Measurements from ENCODE around the gene QRICH2.

Gene QRICH2

GRCh38 chr17:76271669-76272540 is 36.2 kb downstream of the QRICH2 start:
- Histone ChIP-seq H3K79me2 (ENCODE audit: insufficient read depth, low read length) (no peaks in the 10 kb centered on the region), H2AFZ (ENCODE audit: low read length) (no peak overlapping the region), H3K4me2 (ENCODE audit: low read length) (peak overlapping the region; percentile 62), H4K20me1 (ENCODE audit: insufficient read depth, low read length) (no peaks in the 10 kb centered on the region), H3K27me3 (ENCODE audit: insufficient read depth, low read length) (no peaks in the 10 kb centered on the region; the same call in 1 of the 2 replicates), H3F3A (ENCODE audit: insufficient read depth, low read length) (no peaks in the 10 kb centered on the region), H3K27ac (ENCODE audit: low read depth, low read length, poor library complexity, severe bottlenecking) (no peak overlapping the region), H3K9ac (ENCODE audit: low read length) (peak overlapping the region; percentile 23; the same call in 1 of the 2 replicates), H3K4me3 (ENCODE audit: low read depth, low read length, poor library complexity, severe bottlenecking) (peak overlapping the region; percentile 41), H3K36me3 (ENCODE audit: insufficient read depth, low read length) (peaks cover 15% of the 10 kb centered on the region), H3K9me3 (ENCODE audit: low read length) (no peaks in the 10 kb centered on the region), H3K4me1 (ENCODE audit: insufficient read depth, low read length, severe bottlenecking) (peaks cover 31% of the 10 kb centered on the region), H3K9me2 (ENCODE audit: low read depth, low read length) (no peaks in the 10 kb centered on the region)
- TF ChIP-seq EZH2 (IDR thresholded peaks at IDR 0.05; ENCODE audit: borderline replicate concordance, low read length) (no peak), CTCF (IDR thresholded peaks at IDR 0.05; ENCODE audit: low read length) (no peak)

- no peaks in the 10 kb centered on the region for H3F3A ChIP-seq (ENCODE audit: insufficient read depth, low read length)
- no peak for TF ChIP-seq CTCF (IDR thresholded peaks at IDR 0.05; ENCODE audit: low read length)
- no peak for TF ChIP-seq EZH2 (IDR thresholded peaks at IDR 0.05; ENCODE audit: borderline replicate concordance, low read length)
- H3K27ac ChIP-seq (ENCODE audit: low read depth, low read length, poor library complexity, severe bottlenecking) = no peak overlapping the region
- no peaks in the 10 kb centered on the region for H3K9me3 ChIP-seq (ENCODE audit: low read length)
- no peak overlapping the region for H3K9ac ChIP-seq (ENCODE audit: low read length)
- no peaks in the 10 kb centered on the region for H3K9me2 ChIP-seq (ENCODE audit: low read depth, low read length)
- H4K20me1 ChIP-seq (ENCODE audit: insufficient read depth, low read length) = no peaks in the 10 kb centered on the region
- peak overlapping the region; percentile 62 for H3K4me2 ChIP-seq (ENCODE audit: low read length)
- no peaks in the 10 kb centered on the region; the same call in 1 of the 2 replicates for H3K27me3 ChIP-seq (ENCODE audit: insufficient read depth, low read length)
- peak overlapping the region; percentile 41 for H3K4me3 ChIP-seq (ENCODE audit: low read depth, low read length, poor library complexity, severe bottlenecking)
- no peaks in the 10 kb centered on the region for H3K79me2 ChIP-seq (ENCODE audit: insufficient read depth, low read length)
- no peak overlapping the region for H2AFZ ChIP-seq (ENCODE audit: low read length)
- peaks cover 39% of the 10 kb centered on the region for H3K4me1 ChIP-seq (ENCODE audit: insufficient read depth, low read length, severe bottlenecking)
- peaks cover 21% of the 10 kb centered on the region for H3K36me3 ChIP-seq (ENCODE audit: insufficient read depth, low read length)
Measured at GRCh38 chr17:76270770-76271668, 37.1 kb downstream of the QRICH2 start.

GRCh38 chr17:76270127-76270592 is 37.9 kb downstream of the QRICH2 start:
- H3K4me2 ChIP-seq (ENCODE audit: low read length) = no peak overlapping the region
- peaks cover 21% of the 10 kb centered on the region for H3K36me3 ChIP-seq (ENCODE audit: insufficient read depth, low read length)
- no peak overlapping the region for H2AFZ ChIP-seq (ENCODE audit: low read length)
- H3K27ac ChIP-seq (ENCODE audit: low read depth, low read length, poor library complexity, severe bottlenecking) = no peak overlapping the region
- TF ChIP-seq EZH2 (IDR thresholded peaks at IDR 0.05; ENCODE audit: borderline replicate concordance, low read length) (no peak), CTCF (IDR thresholded peaks at IDR 0.05; ENCODE audit: low read length) (no peak)
- H3K9me3 ChIP-seq (ENCODE audit: low read length) = no peaks in the 10 kb centered on the region
- no peaks in the 10 kb centered on the region; the same call in 1 of the 2 replicates for H3K27me3 ChIP-seq (ENCODE audit: insufficient read depth, low read length)
- H3K4me1 ChIP-seq (ENCODE audit: insufficient read depth, low read length, severe bottlenecking) = peaks cover 39% of the 10 kb centered on the region
- H3K9me2 ChIP-seq (ENCODE audit: low read depth, low read length) = no peaks in the 10 kb centered on the region
- no peak overlapping the region for H3K4me3 ChIP-seq (ENCODE audit: low read depth, low read length, poor library complexity, severe bottlenecking)
- H4K20me1 ChIP-seq (ENCODE audit: insufficient read depth, low read length) = no peaks in the 10 kb centered on the region
- no peak overlapping the region for H3K9ac ChIP-seq (ENCODE audit: low read length)
- H3K79me2 ChIP-seq (ENCODE audit: insufficient read depth, low read length) = no peaks in the 10 kb centered on the region
- no peaks in the 10 kb centered on the region for H3F3A ChIP-seq (ENCODE audit: insufficient read depth, low read length)

All from OCI-LY1 (cell line).